Measurements from ENCODE around the gene LIPM.
"Not testable (repeated sequence)": the region's sequence is repeated elsewhere in the genome, so short reads cannot be mapped to it uniquely, and the experiment has no call there.

Gene LIPM

DNA sequence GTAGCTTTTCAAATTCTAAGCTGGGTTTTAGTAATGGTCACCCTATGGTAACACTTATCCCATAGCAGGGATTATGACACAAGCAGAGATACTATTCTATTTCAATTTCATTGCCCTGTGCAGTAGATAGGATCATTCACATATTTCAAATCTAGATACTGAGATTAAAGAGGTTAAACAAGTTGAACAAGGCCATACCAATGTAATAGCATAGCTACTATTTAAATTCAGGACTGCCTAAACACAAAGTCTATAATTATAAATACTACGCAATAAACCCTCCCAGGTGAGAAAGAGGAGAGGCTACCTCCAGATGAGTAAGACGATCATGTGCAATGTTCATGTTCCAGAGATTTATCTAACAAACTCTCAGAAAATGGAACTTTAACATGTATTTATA is 1.1 kb downstream of the LIPM start:
- no peak for DNase-seq

DNA sequence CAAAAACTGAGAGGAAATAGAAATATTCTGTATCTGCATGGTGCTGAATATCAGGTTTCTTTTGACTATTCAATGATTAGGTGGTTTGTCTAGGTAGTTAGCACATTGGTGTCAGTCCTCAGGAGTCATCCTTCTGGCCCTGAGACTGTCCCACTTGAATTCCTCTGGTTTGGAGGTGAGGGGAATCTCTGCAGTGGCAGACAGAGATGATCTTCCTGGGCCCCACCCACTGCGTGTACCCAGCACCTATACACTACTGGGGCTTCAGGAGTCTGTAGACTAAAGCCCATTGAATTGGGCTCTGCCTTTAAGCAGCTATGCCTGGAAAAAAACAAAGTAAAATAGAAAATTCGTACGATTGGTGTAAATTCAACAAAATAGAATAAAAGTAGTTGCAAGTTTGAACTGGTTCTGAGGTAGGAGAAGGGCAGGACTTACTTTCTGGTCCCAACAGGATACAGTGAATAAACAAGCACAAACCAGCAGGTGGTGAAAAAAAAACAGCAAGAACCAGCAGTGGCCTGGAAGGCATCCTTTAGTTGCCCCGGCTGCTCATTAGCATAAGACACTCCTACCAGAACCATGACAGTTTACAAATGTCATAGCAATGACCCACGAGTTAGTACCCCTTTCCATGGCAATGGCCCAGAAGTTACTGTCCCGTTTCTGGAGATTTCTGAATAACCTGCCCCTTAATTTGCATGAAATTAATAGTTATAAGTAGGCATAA is 1.7 kb downstream of the LIPM start:
- DNase-seq: no peak

DNA sequence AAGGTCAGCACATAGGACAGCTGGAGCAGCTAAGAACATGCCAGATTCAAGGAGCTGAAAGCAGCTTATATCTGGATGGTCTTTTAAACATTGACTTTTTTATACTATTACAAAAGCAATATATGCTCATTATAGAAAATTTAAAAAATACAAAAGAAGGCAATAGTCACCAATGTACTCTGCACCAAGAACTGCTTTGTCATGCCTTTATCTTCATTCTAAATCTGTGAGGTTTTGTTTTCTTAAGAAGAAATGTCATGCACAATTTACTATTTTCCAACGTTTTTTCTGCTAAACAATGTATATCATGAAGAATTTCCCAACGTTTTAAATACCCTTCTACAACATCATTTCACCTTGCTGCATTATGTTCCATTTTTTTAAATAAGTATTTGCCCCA is 2.8 kb downstream of the LIPM start:
- no peak for DNase-seq

DNA sequence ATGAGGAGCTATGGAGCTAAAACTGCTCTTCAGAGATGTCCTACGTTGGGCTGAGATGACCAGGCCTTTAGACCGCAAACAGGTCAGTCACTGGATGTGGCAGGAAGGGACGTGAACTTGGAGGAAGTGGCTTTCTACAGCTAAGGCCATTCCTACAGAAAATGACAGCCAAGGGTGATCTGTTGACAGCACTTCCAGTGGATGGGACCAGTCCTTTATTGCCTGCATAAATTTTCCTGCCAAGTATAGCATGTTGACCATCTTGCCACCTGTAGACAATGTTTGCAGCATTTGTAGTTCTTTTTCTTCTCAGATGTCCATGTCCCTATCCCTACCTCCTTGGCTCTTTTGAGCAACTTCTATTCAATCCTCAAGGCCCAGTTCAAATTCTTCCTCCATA is 3.4 kb downstream of the LIPM start:
- DNase-seq: no peak

DNA sequence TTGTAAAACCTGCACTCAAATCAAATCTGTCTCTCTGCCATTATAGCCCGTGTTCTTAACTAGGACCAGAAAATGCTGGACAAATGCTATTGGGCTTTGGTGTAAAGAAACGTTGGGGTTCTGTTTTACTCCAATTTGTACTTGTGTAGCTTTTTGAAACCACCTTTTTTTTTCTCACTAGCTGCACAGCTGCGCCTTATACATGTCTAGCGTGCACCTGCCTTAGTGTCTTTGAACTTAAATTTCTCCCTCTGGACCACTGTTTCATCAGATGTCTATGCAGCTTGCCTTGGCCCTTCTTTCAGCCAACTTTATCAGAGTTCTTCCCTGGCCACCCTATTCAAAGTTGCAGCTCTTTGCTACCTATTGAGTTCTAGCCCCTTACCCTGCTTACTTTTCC is 7.1 kb downstream of the LIPM start:
- DNase-seq: no peak

DNA sequence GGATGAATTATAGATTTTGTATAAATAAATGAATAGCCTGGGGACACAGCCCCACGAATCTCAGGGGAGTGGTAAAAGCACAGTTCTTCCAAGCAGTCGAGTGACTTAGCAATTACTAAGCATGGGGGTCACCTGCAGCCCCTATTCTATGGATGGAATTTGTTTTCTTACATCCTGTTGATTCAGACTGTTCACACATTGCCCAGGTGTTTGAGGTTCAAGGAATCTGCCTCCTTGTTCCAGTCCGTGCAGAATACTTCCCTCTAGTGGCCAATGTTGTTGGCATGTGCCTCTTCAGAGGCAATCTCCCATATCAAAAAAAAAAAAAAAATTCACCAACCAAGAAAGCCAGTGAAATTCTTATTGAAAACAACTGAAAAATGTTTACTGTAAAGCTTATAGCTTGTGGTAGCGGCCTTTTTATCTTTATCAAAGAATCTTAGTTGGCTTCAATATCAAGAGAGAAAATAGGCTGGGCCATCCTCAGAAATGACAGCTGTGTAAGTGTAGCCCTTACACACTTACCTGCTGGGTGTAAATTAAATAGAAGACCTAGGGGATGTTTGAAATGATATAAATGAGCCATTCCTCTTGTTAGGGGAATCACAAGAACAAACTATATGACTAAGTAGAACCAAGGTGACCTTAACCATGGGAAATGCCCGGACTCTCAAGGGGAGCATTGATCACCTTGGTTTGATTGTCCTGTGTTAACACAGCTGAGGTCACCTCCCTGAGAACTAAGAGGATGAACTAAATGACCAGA is 7.8 kb downstream of the LIPM start:
- DNase-seq: peak; percentile 45

DNA sequence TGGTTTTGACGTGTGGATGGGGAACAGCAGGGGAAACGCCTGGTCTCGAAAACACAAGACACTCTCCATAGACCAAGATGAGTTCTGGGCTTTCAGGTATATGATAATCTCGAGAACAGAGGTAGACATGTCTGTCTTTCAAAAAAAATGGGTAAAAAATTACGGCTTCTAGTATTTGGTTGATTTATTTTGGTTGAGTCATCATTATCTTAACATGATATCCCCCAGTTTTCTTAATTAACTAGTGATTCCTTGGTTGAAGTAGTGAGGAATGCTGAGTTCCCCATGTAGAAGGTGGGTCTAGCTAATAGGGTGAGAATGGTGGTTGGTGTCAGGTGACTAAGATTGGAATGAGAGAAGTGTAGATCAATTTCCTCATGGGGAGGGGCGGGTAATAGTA is 10.7 kb downstream of the LIPM start:
- no peak for DNase-seq

DNA sequence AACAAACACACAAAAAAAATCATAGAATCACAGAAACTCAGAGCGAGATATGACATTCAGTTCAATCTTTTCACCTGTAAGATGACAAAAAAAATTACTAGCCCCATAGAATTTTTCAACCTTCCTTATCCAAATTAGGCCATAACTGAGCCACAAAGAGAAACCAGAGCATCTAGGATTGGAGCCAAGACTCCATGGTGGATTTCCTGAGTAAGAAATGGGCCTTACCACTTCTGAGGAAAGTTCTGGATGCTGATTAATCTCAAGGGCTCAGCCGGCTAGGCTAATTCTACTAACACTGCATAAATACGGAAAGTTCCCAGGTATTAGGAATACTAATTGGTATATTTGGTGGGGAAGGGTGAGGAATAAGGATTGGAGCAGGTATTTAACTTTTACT is 16.8 kb downstream of the LIPM start:
- DNase-seq: no peak

DNA sequence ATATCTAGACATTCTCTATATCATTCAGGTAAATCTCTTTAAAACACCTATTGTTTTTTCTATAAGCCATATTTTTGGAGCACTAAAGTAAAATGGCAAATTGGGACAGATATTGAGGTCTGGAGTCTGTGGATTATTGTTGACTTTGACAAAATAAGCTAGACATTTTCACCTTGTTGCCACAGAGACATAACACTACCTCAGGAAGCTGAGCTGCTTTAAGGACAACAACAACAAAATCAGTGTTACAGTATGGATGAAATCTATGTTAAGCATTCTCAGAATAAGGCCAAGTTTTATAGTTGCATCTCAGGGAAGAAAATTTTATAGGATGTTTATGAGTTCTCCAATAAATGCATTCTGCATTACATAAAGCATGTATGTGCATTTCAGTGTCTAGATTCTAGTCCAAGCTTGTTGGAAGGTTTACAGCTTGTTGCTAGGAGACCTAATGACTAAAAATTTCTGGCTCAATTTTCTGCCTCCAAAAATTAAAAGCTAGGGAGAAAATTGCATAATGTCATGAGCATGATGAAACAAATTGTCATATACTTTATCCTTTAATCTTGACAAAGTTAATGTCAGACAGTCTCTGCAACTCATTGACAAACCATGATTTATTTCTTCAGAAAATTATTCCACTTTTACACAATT is 18.3 kb downstream of the LIPM start:
- no peak for DNase-seq

DNA sequence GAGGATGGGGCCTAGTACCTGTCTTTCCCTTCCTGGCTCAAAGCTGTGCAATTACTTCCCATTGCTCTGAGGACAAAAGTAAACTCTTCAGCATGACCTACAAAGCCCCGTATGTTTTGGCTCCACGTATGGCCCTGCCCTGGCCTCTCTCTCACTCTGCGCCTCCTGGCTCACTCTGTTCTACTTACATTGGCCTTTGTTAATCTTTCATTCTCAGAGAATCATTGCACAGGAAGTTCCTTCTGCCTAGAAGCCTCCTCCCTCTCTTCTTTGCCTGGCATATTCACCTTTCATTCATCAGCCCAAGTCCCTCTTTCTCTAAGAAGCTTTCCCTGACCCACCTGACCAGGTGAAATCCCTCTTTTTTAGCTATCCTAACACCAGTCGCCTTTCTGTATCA is 23.9 kb downstream of the LIPM start:
- DNase-seq: no peak

DNA sequence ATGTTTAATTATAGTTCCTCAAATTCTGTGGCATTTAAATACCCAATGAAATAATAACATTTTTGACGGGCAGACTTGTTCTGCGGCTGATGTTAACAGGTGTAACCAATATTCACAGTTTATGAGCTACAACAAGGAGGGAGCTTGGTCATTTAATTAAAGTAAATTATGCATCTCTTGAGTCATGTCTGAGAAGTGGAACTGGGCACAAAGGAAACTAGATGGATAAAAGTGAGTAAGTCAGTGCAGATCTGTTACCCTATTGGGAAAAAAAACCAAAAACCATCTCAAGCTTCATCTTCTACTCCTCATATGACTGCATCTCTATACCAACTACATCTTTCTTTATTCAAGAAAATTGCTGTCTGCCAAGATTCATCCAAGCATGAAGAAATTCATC is 25.1 kb downstream of the LIPM start:
- no peak for DNase-seq

DNA sequence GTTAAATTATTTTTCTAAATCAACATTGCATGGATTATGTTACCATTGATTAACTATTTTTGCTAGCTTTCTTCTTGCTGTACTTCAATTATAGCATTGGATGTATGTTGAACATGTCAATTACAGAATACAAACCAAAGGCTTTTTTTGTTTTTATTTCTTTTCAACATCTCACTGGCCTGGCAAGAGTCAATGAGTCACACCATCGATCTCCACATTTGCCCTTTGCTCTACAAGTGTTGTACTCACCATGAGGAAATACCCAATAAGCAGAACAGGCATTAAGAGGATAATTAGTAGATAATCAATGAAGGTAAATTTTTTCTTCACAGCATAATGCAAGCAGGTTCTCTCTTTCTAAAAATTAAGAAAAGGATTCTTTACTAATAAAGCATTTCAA is 25.8 kb downstream of the LIPM start:
- no peak for DNase-seq

DNA sequence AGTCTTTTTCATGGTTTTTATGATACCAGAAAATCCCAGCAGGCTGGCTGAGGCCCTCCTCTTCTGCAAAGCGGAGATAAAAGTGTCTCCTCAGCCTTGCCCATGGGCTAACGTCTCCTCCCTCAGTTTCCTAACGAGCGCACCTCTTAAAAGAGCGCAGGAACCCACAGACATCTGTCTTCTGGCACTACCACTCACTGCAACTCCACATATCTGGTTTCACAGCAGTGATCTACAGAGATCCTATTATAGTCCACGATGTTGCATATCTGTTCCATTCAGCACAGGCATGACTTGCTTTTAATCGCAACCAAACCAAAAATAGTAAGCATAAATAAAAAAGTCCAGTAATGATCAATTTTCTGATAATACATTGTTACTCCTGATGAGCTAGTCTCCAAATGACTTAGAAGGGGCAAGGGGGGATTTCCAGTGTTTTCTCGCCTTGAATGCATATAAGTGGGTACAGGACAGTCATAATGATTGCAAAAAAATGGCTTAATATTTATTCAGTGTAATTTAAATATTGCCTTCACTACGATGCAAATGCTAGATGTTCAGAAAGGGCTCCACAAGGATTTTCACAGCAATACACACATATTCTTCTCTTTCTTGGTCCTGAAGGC is 28.2 kb downstream of the LIPM start:
- no peak for DNase-seq

DNA sequence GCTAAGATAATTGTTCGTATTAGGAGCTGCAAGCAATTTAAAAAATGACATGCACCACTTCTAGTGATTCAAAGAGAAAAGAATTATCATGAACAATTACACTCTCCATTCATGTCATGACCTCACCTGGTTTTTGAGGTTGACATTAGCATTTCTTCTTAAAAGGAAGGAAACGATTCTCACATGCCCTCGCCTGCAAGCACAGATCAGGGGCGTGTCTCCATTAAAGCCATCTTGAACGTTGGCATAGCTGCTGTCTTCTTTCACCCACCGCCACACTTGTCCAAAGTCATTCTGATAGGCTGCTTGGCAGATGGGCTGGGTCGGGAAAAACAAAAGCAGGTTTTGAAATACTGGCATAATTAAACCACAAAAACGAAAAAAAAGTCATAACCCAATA is 29.2 kb downstream of the LIPM start:
- DNase-seq: no peak

DNA sequence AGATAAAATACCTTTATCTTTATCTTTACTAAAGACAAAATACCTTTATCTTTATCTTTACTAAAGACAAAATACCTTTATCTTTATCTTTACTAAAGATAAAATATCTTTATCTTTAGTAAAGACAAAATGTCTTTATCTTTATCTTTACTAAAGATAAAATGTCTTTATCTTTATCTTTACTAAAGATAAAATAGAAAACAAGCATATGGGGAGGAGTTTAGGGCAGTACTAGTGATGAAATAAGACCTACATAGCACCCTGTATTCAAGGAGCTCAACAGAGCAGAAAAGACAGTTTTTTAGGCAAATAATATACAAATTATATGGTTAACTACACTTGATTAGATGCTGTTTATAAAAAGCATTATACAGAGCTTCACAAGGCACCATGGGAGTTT is 29.8 kb downstream of the LIPM start:
- DNase-seq: no peak

DNA sequence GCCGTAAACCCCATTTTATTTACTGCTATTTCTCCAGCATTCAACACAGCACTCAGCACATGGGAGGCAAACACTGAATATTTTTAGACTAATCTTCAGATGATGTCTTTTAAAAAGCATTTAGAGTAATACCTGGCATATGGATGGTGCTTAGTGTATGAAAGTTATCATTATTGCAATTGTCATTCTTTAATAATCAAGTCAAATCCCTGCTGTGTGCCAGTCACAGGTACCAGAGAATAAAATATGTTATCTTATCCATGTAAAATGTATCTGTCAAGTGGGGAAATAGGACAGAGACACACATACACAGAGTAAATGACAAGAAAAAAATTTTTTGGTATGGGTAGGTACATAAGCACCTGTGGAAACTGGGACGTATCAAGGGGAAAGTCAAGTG is 30.6 kb downstream of the LIPM start:
- DNase-seq: no peak

DNA sequence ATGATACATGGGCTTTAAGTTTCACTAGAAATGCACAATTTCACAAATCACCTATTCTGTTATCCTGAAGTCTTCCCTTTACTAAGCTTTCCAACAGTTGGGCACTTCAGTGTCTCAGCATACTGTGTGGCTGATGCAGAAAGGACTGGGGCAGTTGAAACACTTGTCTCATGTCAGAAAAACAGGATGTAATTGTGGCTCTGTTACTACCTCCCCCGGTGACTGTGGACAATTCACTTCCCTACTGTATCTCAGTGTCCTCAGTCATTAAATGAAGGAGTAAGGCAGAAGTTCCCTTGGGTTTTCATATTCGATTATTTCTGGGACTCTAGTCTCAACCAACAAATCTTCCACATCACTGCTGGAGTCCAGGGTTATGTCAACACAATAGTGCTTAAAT is 31.2 kb downstream of the LIPM start:
- no peak for DNase-seq

DNA sequence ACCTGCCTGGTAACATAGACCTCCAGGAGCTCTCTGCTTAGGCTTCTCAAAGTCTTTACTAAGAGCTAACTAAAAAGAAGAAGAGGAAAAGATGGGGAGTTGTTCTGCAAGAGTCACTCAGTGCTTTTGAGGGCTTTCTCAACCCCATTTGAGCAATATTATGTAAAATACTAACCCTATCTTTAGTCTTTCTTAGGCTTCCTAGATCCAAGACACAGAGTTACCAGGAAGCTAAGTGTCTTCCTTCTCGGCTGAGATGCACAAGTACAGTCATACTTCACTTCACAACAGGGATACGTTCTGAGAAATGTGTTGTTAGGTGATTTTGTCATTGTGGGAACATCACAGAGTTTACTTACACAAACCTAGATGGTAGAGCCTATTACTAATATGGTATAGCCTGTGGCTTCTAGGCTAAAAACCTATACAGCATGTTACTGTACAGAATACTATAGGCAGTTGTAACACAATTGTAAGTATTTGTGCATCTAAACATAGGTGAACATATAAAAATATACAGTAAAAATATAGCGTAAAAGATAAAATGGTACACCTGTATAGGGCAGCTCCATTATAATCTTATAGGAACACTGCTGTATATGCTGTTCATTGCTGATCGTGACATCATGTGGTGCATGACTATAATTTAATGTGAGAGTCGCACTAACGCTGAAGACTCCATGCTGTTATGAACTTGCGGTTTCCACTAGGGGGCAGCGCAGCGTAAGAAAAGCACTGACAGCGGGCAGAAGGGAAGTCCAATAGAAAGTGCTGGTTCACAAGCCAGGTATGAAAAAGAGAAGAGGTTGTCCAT is 32.8 kb downstream of the LIPM start:
- DNase-seq: peak; percentile 77

DNA sequence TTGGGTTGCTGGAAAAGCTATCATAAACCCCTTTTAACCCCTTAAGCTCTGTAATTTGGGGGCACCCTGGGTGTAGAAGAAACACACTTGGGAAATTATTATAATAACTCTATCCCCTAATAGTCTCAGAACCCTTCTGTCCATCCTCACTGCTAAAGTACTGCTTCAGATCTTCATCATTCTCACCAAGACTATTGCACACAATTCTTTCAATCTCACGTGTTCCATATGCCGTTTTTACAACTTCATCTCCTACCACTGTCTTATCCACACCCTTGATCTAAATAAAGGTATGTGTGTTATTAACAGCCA is 33.3 kb downstream of the LIPM start:
- no peak for DNase-seq

DNA sequence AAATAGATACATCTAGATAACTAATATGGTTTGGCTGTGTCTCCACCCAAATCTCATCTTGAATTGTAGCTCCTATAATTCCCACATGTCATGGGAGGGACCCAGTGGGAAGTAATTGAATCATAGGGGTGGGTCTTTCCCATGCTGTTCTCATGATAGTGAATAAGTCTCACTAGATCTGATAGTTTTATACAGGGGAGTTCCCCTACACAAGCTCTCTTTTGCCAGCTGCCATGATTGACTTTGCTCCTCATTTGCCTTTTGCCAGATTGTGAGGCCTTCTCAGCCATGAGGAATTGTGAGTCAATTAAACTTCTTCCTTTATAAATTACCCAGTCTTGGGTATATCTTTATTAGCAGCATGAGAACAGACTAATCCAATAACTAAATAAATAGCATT is 35.1 kb downstream of the LIPM start:
- not testable (repeated sequence) for DNase-seq

DNA sequence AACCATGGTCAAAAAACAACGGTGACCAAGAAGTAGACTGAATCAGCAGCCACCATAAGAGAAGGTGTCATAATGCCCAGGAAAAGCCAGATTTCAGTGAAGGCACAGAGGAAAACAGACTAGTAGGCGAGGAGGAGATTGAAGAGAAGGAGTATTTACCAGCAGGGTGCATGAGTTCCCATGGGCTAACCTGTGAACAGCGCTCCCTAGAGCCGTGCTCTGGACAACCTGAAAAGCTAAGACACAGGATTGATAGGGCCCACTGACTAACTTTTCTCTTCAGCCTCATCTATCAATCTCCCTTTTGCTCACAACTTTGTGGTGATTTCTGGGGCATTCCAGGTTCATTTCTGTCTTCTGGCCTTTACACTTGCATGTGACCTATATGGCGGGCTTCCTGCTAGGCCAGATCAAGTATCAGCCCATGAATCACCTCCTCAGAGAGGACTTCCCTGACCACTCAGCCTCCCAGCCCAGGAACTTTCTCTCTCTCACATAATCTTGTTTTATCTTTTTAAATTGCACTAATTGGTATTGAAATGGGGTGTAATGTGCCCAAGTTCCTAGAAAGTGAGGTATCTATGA is 36.3 kb downstream of the LIPM start:
- DNase-seq: no peak

DNA sequence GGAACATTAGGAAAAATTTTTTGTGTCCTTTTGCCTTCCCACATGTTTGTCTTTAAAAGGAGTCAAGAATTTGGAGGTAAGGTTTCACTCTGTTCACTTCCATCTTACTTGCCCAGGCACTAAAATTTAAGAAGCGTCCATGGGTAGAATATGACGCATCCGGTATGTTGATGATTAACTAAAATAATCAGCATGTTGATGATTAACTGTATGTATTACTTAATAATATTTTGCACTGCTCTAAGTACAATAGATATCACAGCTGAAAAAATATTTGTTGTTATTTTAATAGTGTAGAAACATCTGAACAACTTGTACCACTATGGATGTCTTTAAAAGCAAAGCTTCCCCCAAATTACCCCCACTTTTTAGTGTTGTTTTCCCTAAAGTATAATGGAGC is 37.6 kb downstream of the LIPM start:
- no peak for DNase-seq

DNA sequence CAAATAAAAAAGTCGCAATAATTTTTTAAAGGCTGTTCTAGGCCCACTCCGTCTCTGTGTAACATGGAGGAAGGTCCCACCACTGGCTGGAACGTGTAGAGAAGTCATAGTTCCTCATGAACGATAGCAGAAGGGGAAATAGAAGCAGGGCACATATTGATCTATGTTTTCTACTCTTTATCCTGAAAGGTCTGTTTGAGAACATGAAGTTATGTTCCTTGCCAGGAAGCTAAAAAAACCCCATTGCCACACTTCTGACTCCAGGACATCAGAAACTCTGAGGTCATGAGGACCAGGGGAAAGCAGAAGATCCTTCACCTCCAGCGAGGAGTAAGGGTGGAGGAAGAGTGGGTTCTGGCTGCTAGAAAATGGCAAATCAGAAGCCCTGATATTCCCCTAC is 38.4 kb downstream of the LIPM start:
- DNase-seq: no peak
